Measurements from ENCODE around the gene AKR1E2.

- TF ChIP-seq PKNOX1 (IDR thresholded peaks at IDR 0.05) (no peak), LEF1 (IDR thresholded peaks at IDR 0.05; ENCODE audit: borderline replicate concordance) (no peak)
These were observed 22.2 kb upstream of the AKR1E2 start for GRCh38 chr10:4803822-4804221.

Measured in HEK293T (cell line).